HL-60 (cell line): Measurements from ENCODE around the gene NXT1.

Experiments
- POLR2AphosphoS5 ChIP-seq: IDR thresholded peaks from 2 replicates; pipeline ENCODE4 v1.6.1; 2012; ENCODE audit warnings: low read depth
- TF ChIP-seq, protein P1 (sequence below): IDR thresholded peaks from 2 replicates; pipeline ENCODE4 v1.6.1; 2012; ENCODE audit warnings: low read depth; ENCODE audit not compliant: insufficient replicate concordance
- TF ChIP-seq, protein P2 (sequence below): IDR thresholded peaks from one replicate; pipeline ENCODE4 v1.5.1; 2011; ENCODE audit warnings: low read length, control low read depth, inconsistent platforms; ENCODE audit not compliant: insufficient read depth

DNA sequence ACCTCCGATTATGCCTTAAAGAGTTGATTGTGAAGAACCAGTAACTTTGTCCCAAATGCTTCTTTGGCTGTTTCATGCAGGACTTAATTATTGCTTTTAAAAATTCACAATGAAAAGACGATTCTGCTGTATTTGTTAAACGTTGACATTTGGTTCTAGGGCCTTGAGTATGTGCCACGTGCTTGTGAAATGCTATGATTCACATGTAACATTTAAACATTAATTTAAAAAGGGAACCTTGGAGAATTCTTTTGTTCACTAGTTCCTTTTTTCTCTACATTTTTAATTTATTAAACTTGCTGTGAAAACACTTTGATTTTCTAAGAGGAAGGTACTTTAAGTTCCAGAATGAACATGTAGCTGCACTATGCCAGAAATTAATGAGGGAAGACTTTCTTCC, 20.9 kb downstream of the NXT1 start:
- TF ChIP-seq, protein P1, sequence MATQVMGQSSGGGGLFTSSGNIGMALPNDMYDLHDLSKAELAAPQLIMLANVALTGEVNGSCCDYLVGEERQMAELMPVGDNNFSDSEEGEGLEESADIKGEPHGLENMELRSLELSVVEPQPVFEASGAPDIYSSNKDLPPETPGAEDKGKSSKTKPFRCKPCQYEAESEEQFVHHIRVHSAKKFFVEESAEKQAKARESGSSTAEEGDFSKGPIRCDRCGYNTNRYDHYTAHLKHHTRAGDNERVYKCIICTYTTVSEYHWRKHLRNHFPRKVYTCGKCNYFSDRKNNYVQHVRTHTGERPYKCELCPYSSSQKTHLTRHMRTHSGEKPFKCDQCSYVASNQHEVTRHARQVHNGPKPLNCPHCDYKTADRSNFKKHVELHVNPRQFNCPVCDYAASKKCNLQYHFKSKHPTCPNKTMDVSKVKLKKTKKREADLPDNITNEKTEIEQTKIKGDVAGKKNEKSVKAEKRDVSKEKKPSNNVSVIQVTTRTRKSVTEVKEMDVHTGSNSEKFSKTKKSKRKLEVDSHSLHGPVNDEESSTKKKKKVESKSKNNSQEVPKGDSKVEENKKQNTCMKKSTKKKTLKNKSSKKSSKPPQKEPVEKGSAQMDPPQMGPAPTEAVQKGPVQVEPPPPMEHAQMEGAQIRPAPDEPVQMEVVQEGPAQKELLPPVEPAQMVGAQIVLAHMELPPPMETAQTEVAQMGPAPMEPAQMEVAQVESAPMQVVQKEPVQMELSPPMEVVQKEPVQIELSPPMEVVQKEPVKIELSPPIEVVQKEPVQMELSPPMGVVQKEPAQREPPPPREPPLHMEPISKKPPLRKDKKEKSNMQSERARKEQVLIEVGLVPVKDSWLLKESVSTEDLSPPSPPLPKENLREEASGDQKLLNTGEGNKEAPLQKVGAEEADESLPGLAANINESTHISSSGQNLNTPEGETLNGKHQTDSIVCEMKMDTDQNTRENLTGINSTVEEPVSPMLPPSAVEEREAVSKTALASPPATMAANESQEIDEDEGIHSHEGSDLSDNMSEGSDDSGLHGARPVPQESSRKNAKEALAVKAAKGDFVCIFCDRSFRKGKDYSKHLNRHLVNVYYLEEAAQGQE: no peak
- TF ChIP-seq, protein P2, sequence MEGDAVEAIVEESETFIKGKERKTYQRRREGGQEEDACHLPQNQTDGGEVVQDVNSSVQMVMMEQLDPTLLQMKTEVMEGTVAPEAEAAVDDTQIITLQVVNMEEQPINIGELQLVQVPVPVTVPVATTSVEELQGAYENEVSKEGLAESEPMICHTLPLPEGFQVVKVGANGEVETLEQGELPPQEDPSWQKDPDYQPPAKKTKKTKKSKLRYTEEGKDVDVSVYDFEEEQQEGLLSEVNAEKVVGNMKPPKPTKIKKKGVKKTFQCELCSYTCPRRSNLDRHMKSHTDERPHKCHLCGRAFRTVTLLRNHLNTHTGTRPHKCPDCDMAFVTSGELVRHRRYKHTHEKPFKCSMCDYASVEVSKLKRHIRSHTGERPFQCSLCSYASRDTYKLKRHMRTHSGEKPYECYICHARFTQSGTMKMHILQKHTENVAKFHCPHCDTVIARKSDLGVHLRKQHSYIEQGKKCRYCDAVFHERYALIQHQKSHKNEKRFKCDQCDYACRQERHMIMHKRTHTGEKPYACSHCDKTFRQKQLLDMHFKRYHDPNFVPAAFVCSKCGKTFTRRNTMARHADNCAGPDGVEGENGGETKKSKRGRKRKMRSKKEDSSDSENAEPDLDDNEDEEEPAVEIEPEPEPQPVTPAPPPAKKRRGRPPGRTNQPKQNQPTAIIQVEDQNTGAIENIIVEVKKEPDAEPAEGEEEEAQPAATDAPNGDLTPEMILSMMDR: no peak
- TF ChIP-seq POLR2AphosphoS5: no peak
